SHP77 treated with DMSO at 0.1 percent for 48 hours (cell line): ENCODE results near the gene NCKAP1.

ENCODE experiments used
- DNase-seq: peaks from one replicate; lab custom pipeline; 2025; lab: John Stamatoyannopoulos, UW

Gene NCKAP1

DNA sequence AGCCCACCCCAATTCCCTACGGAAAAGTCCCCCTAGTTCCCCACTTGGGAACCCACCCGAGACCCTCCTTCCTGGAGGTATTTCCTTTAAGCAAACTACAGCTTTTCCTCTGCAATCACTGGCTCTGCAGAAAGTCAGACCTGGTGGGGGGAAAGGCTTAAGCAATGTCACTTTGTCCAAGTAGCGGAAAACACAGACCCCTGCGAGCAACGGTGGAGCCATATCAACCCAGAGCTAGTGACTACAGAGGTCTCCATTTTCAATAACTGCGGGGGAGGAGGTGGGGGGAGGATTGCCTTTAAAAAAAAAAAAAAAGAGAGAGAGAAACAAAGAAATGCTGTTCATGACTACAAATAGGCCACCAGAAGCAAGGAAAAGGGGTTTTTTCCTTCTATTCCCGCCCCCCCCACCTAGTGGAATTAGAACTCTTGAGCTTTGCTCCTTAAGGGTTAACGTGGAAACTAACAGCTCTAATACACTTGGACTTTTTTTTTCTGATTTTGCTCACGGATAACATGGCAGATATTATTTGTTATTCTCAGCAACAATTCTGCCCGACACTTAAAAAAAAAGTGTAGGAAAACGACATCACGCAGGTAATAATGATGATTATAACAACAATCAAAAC, 170.7 kb downstream of the NCKAP1 start:
- no peak for DNase-seq

GRCh38 chr2:182866461-182867406, 171.5 kb downstream of the NCKAP1 start, which contains the start of gene FRZB:
TSS of gene FRZB (minus strand) at chr2:182866637. CDS start at chr2:182866552, 85 bp downstream.
- no peak for DNase-seq

GRCh38 chr2:182866095-182866460, 172.2 kb downstream of the NCKAP1 start:
- no peak for DNase-seq

- DNase-seq, result no peak
These were observed 173.2 kb downstream of the NCKAP1 start for GRCh38 chr2:182864949-182865570.

DNA sequence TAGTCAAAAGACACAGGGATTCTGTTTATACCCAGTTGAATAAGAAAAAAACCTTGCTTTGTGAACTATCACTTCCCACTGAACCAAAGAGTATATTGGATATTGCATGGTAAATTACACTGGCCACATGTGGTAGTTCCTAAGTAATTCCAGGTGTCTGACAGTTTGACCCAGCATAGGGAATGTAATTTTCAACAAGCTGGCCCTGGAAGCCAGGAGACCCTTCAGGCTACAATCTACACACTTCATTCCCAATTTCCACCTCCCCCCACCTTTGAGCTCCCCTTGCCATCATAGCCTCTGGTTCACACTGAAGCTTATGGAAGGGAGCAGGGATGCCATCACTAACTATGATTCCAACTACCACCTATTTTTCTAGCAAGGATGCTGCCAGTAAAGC, 174.6 kb downstream of the NCKAP1 start:
- DNase-seq, result no peak

GRCh38 chr2:182862091-182862490, 176.2 kb downstream of the NCKAP1 start:
- no peak for DNase-seq

DNA sequence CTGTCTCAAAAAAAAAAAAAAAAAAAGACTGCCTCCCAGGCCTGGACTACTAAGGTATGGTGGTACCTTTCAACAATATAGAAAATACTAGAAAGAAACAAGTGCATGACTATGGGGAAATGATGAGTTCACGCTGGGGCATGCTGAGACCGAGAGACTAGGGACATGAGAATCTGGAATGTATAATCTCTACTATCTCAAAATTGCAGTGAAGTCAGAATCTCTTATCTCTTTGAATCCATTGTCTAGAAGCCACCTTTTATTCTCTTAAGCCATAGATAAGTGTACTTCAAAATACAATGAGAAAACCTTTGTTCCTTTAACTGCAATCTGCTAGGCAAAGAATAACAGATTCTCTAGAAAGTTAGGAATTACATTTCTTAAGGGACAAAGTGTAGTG, 177.4 kb downstream of the NCKAP1 start:
- no peak for DNase-seq
